Measurements from ENCODE around the gene C11orf65.
"Not testable (repeated sequence)": the region's sequence is repeated elsewhere in the genome, so short reads cannot be mapped to it uniquely, and the experiment has no call there.

The C11orf65 gene

DNA sequence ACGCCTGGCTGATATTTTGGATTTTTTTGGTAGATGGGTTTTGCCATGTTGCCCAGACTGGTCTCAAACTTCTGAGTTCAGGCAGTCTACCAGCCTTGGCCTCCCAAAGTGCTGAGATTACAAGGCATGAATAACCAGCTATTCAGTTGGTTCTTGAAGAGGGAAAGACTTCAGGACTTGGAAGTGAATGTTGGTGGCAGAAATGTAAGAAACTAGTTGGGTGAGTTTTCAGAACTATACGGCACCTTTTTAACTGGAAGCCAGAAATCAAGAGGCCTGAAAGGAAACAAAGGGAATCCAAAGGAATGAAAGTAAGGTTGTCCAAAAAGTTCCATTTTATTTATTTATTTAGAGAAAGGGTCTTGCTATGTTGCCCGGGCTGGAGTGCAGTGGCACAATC, 28.0 kb upstream of the C11orf65 start:
- H3K4me3 Mint-ChIP-seq = no peak overlapping the region

GRCh38 chr11:108494182-108494581, 26.9 kb upstream of the C11orf65 start:
- no peak overlapping the region for H3K4me3 Mint-ChIP-seq
- H3K4me1 Mint-ChIP-seq = peaks cover 5% of the 10 kb centered on the region in 2 donors
- DNase-seq = no peak
- no peaks in the 10 kb centered on the region for H3K27me3 Mint-ChIP-seq
- no peaks in the 10 kb centered on the region for H3K9me3 Mint-ChIP-seq
- H3K27ac Mint-ChIP-seq = no peak overlapping the region
- ATAC-seq (replicated peaks) = no peak
- peaks cover 3 to 6% of the 10 kb centered on the region in 2 donors for H3K36me3 Mint-ChIP-seq

More for the DNA sequence above, 28.0 kb upstream of the C11orf65 start:
- no peak for DNase-seq
- peaks cover 1% of the 10 kb centered on the region in 2 donors for H3K36me3 Mint-ChIP-seq
- no peaks in the 10 kb centered on the region for H3K9me3 Mint-ChIP-seq
- no peaks in the 10 kb centered on the region for H3K27me3 Mint-ChIP-seq
- no peak for ATAC-seq (replicated peaks)
- H3K4me1 Mint-ChIP-seq = peaks cover 5% of the 10 kb centered on the region in 2 donors
- H3K27ac Mint-ChIP-seq = no peak overlapping the region

DNA sequence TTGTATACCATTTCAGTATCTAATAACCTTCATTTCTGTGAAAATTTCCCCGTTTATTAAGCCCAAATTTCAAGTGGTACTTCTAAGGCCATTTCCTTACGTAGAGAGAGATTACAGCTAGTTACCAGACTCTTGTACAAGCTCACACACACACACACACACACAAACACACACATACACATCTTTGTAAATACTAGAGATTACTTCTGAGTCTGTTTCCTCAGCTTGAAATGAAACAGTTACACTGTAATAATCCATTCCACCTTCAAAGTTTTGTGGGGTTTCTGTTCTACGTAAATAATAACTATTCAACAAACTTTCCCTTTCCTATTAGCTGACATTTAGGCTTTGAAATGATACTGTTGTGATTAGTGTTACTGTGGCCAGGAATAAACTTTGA, 24.6 kb upstream of the C11orf65 start:
- H3K36me3 Mint-ChIP-seq = peaks cover 9 to 24% of the 10 kb centered on the region in 2 donors
- DNase-seq = no peak

GRCh38 chr11:108486828-108487227, 19.5 kb upstream of the C11orf65 start:
- Mint-ChIP-seq H3K9me3 (no peaks in the 10 kb centered on the region), H3K36me3 (peaks cover 17 to 50% of the 10 kb centered on the region in 2 donors), H3K4me3 (no peak overlapping the region), H3K27ac (no peak overlapping the region), H3K4me1 (no peaks in the 10 kb centered on the region), H3K27me3 (no peaks in the 10 kb centered on the region)
- DNase-seq (no peak), ATAC-seq (replicated peaks) (no peak)

More for the DNA sequence above, 24.6 kb upstream of the C11orf65 start:
- no peaks in the 10 kb centered on the region for H3K27me3 Mint-ChIP-seq
- H3K4me3 Mint-ChIP-seq = no peak overlapping the region
- no peak overlapping the region for H3K27ac Mint-ChIP-seq
- peaks cover 0 to 3% of the 10 kb centered on the region in 2 donors for H3K4me1 Mint-ChIP-seq
- no peak for ATAC-seq (replicated peaks)
- H3K9me3 Mint-ChIP-seq = no peaks in the 10 kb centered on the region

DNA sequence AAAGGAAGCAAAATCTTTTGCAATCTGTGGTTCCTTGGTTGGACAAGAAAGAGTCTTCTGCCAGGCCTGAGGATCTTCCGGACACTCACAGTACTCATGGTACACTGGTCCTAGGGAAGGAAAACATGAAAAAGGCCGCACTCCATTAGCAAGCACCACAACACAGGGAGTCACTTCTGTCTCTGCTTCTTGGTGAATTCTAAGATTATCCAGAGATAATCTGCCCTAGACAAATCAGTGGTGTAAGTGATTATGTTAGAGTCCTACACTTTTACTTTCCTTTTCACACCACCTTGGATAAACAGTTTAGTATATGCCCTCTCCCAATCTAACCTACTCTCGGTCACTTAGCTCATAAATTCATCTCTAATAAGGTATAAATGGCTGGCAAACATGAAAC, 19.0 kb upstream of the C11orf65 start:
- Mint-ChIP-seq H3K27ac (no peak overlapping the region), H3K4me3 (no peak overlapping the region)

GRCh38 chr11:108483163-108483562, 15.8 kb upstream of the C11orf65 start:
- no peak overlapping the region for H3K27ac Mint-ChIP-seq
- H3K4me3 Mint-ChIP-seq = no peak overlapping the region
- ATAC-seq (replicated peaks) (no peak), DNase-seq (no peak)
- no peaks in the 10 kb centered on the region for H3K27me3 Mint-ChIP-seq
- no peaks in the 10 kb centered on the region for H3K9me3 Mint-ChIP-seq
- no peaks in the 10 kb centered on the region for H3K4me1 Mint-ChIP-seq
- H3K36me3 Mint-ChIP-seq = peaks cover 15 to 43% of the 10 kb centered on the region in 2 donors

More for the DNA sequence above, 19.0 kb upstream of the C11orf65 start:
- ATAC-seq (replicated peaks) (no peak), DNase-seq (no peak)
- H3K9me3 Mint-ChIP-seq = no peaks in the 10 kb centered on the region
- no peaks in the 10 kb centered on the region for H3K27me3 Mint-ChIP-seq
- peaks cover 19 to 53% of the 10 kb centered on the region in 2 donors for H3K36me3 Mint-ChIP-seq
- H3K4me1 Mint-ChIP-seq = no peaks in the 10 kb centered on the region

DNA sequence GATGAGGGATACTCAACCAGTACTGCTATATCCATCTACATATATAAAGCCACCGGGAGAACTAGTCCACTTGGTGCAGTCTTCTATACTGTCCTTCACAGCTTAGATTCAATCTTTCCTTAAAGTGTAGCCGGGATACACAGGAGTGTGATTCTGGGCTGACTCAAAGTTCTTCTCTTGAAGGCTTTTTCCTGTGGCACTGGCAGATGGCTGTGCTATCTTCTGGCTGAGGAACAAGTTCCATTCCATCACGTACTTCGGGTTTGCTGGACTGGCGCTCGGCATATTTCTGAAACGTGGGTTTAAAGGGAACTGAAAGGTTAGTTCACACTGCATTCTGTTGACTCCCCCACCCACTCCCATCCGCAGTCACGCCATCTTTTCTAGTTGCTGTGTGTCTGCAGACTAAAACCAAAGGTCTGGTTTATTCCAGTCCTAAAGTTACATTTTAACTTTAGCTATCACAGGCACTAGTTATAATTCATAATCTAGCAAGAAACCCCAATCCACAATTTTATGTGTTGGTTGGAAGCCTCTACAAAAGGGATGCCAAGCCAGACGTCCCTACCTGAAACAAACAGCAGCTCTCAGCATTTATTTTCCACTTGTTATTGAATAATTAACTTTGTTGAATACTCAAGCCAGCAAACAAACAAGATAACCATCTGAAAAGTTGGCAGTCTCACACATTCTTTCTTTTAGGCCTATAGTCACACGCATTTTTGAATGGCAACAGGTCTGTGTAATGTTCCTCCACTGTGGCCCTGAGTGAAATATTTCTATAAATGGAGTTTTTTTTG, 7.5 kb upstream of the C11orf65 start:
- no peak overlapping the region for H3K27ac Mint-ChIP-seq
- H3K4me3 Mint-ChIP-seq = no peak overlapping the region
- no peaks in the 10 kb centered on the region for H3K4me1 Mint-ChIP-seq
- H3K9me3 Mint-ChIP-seq = no peaks in the 10 kb centered on the region
- DNase-seq = no peak
- H3K27me3 Mint-ChIP-seq = no peaks in the 10 kb centered on the region
- H3K36me3 Mint-ChIP-seq = peaks cover 8 to 13% of the 10 kb centered on the region in 2 donors
- ATAC-seq (replicated peaks) = no peak

- Mint-ChIP-seq H3K9me3 (no peaks in the 10 kb centered on the region), H3K27me3 (no peaks in the 10 kb centered on the region), H3K4me1 (peaks cover 2 to 6% of the 10 kb centered on the region in 2 donors), H3K27ac (no peak overlapping the region), H3K4me3 (no peak overlapping the region), H3K36me3 (peaks cover 7 to 9% of the 10 kb centered on the region in 2 donors)
- DNase-seq (no peak), ATAC-seq (replicated peaks) (no peak)
These were observed 5.4 kb upstream of the C11orf65 start for GRCh38 chr11:108472681-108473080.

- Mint-ChIP-seq H3K9me3 (no peaks in the 10 kb centered on the region), H3K27me3 (no peaks in the 10 kb centered on the region), H3K4me1 (peaks cover 4 to 19% of the 10 kb centered on the region in 2 donors), H3K4me3 (peak overlapping the region; percentile 22 to 29), H3K36me3 (peaks cover 4 to 5% of the 10 kb centered on the region in 2 donors), H3K27ac (peak overlapping the region; percentile 82)
- DNase-seq = no peak
- ATAC-seq (replicated peaks) = no peak
These were observed 1.1 kb upstream of the C11orf65 start for GRCh38 chr11:108468478-108468864.

- ATAC-seq (replicated peaks) (no peak), DNase-seq (no peak)
- H3K9me3 Mint-ChIP-seq = no peaks in the 10 kb centered on the region
- H3K4me1 Mint-ChIP-seq = peaks cover 4 to 19% of the 10 kb centered on the region in 2 donors
- H3K27ac Mint-ChIP-seq = peak overlapping the region; percentile 99
- no peaks in the 10 kb centered on the region for H3K27me3 Mint-ChIP-seq
- peak overlapping the region; percentile 96 to 99 for H3K4me3 Mint-ChIP-seq
- H3K36me3 Mint-ChIP-seq = peaks cover 4 to 5% of the 10 kb centered on the region in 2 donors
These were observed 924 bp downstream of the C11orf65 start for GRCh38 chr11:108466405-108466804.

- Mint-ChIP-seq H3K27ac (no peak overlapping the region), H3K9me3 (peaks cover 5 to 12% of the 10 kb centered on the region in 2 donors), H3K4me3 (no peak overlapping the region), H3K4me1 (no peaks in the 10 kb centered on the region), H3K27me3 (no peaks in the 10 kb centered on the region), H3K36me3 (peaks cover 11 to 18% of the 10 kb centered on the region in 2 donors)
- DNase-seq (no peak), ATAC-seq (replicated peaks) (no peak)
These were observed 14.0 kb downstream of the C11orf65 start for GRCh38 chr11:108453207-108453835.

DNA sequence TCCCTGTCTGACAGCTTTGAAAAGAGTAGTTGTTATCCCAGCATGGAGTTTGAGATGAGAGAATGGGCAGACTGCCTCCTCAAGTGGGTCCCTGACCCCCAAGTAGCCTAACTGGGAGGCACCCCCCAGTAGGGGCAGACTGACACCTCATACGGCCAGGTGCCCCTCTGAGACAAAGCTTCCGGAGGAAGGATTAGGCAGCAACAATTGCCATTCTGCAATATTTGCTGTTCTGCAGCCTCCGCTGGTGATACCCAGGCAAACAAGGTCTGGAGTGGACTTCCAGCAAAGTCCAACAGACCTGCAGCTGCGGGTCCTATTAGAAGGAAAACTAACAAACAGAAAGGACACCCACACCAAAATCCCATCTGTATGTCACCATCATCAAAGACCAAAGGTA, 25.9 kb downstream of the C11orf65 start:
- H3K27ac Mint-ChIP-seq; H3K4me3 Mint-ChIP-seq; ATAC-seq (replicated peaks); DNase-seq; H3K4me1 Mint-ChIP-seq; H3K27me3 Mint-ChIP-seq: not testable (repeated sequence)
- Mint-ChIP-seq H3K36me3 (peaks cover 11 to 44% of the 10 kb centered on the region in 2 donors), H3K9me3 (peaks cover 19 to 32% of the 10 kb centered on the region in 2 donors)

- H3K9me3 Mint-ChIP-seq = peaks cover 11 to 12% of the 10 kb centered on the region in 2 donors
- H3K36me3 Mint-ChIP-seq = peaks cover 7 to 15% of the 10 kb centered on the region in 2 donors
These were observed 30.7 kb downstream of the C11orf65 start for GRCh38 chr11:108436594-108436993.

DNA sequence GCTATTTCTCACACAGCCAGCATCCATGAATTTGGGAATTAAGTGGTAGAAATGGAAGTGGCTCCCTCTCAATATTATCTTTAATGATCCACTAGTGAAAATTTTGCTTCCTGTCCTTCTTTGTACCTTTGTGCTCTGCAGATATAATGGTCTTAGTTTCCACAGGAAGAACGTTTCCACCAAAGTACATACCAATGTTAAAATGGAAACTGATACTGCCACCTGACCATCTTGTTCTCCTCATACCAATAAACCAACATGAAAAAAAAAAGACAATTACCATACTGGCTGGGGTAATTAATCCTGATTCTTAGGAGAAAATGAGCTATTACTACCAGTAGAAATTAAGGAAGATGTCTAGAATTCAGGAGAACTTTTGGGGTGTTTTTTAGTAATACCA, 32.3 kb downstream of the C11orf65 start:
- Mint-ChIP-seq H3K9me3 (peaks cover 5 to 6% of the 10 kb centered on the region in 2 donors), H3K36me3 (peaks cover 1 to 7% of the 10 kb centered on the region in 2 donors), H3K27ac (no peak overlapping the region), H3K4me1 (no peaks in the 10 kb centered on the region), H3K4me3 (no peak overlapping the region), H3K27me3 (no peaks in the 10 kb centered on the region)
- no peak for DNase-seq
- no peak for ATAC-seq (replicated peaks)

More at GRCh38 chr11:108436594-108436993, 30.7 kb downstream of the C11orf65 start:
- DNase-seq (no peak), ATAC-seq (replicated peaks) (no peak)
- H3K4me1 Mint-ChIP-seq = no peaks in the 10 kb centered on the region
- no peaks in the 10 kb centered on the region for H3K27me3 Mint-ChIP-seq
- no peak overlapping the region for H3K27ac Mint-ChIP-seq
- no peak overlapping the region for H3K4me3 Mint-ChIP-seq

- Mint-ChIP-seq H3K27me3 (peaks cover 0 to 4% of the 10 kb centered on the region in 2 donors), H3K36me3 (peaks cover 5 to 20% of the 10 kb centered on the region in 2 donors), H3K27ac (no peak overlapping the region), H3K4me3 (no peak overlapping the region), H3K9me3 (peaks cover 7 to 10% of the 10 kb centered on the region in 2 donors), H3K4me1 (no peaks in the 10 kb centered on the region)
- ATAC-seq (replicated peaks) (no peak), DNase-seq (no peak)
These were observed 34.5 kb downstream of the C11orf65 start for GRCh38 chr11:108432783-108433182.

All from stimulated activated naive B cell treated with anti-CD40 and anti-IgM and Interleukin-4, amounts not matched to agents 10 μg/mL and 1 μg/mL and 100 μg/mL, for 72 hours (primary cell).